Natural killer cell (primary cell): ENCODE data around the gene LHX3. TPM values are rescaled to one million over a fixed set of nuclear protein-coding genes. Genes with fewer than 3 reads are reported as not detected.
"Not testable (repeated sequence)": the region's sequence is repeated elsewhere in the genome, so short reads cannot be mapped to it uniquely, and the experiment has no call there.

Experiments used
- ATAC-seq, 3 donors: fragments of 150-1000 bp in 2 of 3; fragments of 200-7000 bp in 1 of 3; cut with Tn5 transposase; 1 replicate in 1 of 3; 2 replicates in 2 of 3; pipeline ENCODE4 v1.10.0; 2021; ENCODE audit warnings: mild to moderate bottlenecking in 2 of 3, moderate library complexity in 2 of 3
- DNase-seq, 2 donors: peaks; one replicate each; pipeline versions ENCODE4 v3.0.0 to v3.0.0-alpha.2; 2013 to 2021; ENCODE audit warnings: mixed read lengths in 1 of 2
- H3K27ac ChIP-seq: one replicate; pipeline ENCODE4 v1.5.1; 2013; ENCODE audit warnings: mild to moderate bottlenecking, low read length
- H3K27me3 ChIP-seq: one replicate; pipeline ENCODE4 v1.6.1; 2013; ENCODE audit warnings: low read length; ENCODE audit not compliant: control insufficient read depth, insufficient read depth
- H3K36me3 ChIP-seq: one replicate; pipeline ENCODE4 v1.6.1; 2013; ENCODE audit warnings: low read length; ENCODE audit not compliant: control insufficient read depth, insufficient read depth
- H3K4me1 ChIP-seq: one replicate; pipeline ENCODE4 v1.6.1; 2013; ENCODE audit warnings: low read length; ENCODE audit not compliant: control insufficient read depth, insufficient read depth
- H3K4me3 ChIP-seq: one replicate; pipeline ENCODE4 v1.5.1; 2013; ENCODE audit warnings: low read length
- H3K9me3 ChIP-seq: one replicate; pipeline ENCODE4 v1.6.1; 2013; ENCODE audit warnings: low read length; ENCODE audit not compliant: control insufficient read depth, insufficient read depth
- H3K27ac Mint-ChIP-seq, 2 donors: one replicate each; pipeline ENCODE4 v1.8.0; 2022; ENCODE audit warnings: mild to moderate bottlenecking in 2 of 2, mixed read lengths in 2 of 2, moderate library complexity in 1 of 2
- H3K27me3 Mint-ChIP-seq, 2 donors: one replicate each; pipeline ENCODE4 v1.8.0; 2022; ENCODE audit warnings: low read depth in 2 of 2, mixed read lengths in 2 of 2
- H3K36me3 Mint-ChIP-seq: one replicate; pipeline ENCODE4 v1.8.0; 2022; ENCODE audit warnings: mixed read lengths
- H3K4me1 Mint-ChIP-seq, 2 donors: one replicate each; pipeline ENCODE4 v1.8.0; 2022; ENCODE audit warnings: mixed read lengths in 2 of 2
- H3K4me3 Mint-ChIP-seq: one replicate; pipeline ENCODE4 v1.8.0; 2022; ENCODE audit warnings: mild to moderate bottlenecking, moderate library complexity, mixed read lengths
- H3K9me3 Mint-ChIP-seq, 2 donors: one replicate each; pipeline ENCODE4 v1.8.0; 2022; ENCODE audit warnings: mixed read lengths in 2 of 2
- WGBS: methylation state at CpG from one replicate; pipeline ENCODE4 v1.1.7; 2013; ENCODE audit warnings: missing lambda C conversion rate; ENCODE audit not compliant: insufficient coverage; 5-methylcytosine and 5-hydroxymethylcytosine counted together
- intact Hi-C: fragments of 100-400 bp; cut with micrococcal nuclease; formaldehyde crosslinking; loops from one replicate; pipeline ENCODE4 v1.14.2; 2022
- total RNA-seq, 4 donors: library from RNA; stranded (reverse); fragments of 120-200 nt in 1 of 4; gene quantifications; one replicate each; pipeline versions ENCODE4 v1.2.3 to v1.2.4, GENCODE V29; 2013 to 2022
- TF ChIP-seq, protein P1 (sequence below): fragments of 200-600 bp; IDR thresholded peaks from one replicate; pipeline ENCODE4 v1.8.0; 2022; ENCODE audit warnings: antibody characterized with exemption

Gene LHX3
- total RNA-seq, 3 donors from 2014 or later (not counting 1 experiment from before 2014, with no cell fraction given), result 0.38 TPM; not detected in 2

DNA sequence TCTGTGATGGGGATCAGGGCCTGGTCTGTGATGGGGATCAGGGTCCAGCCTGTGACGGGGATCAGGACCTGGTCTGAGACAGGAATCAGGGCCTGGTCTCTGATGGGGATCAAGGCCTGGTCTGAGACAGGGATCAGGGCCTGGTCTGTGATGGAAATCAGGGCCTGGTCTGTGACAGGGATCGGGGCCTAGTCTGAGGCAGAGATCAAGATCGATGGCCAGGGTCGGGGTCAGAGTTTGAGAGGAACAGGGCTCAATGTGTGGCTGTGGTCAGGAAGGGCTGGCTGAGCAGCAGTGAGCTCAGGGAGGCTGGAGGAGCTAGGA, 52.4 kb downstream of the LHX3 start:
- Mint-ChIP-seq H3K4me3 (no peak overlapping the region), H3K4me1 (no peaks in the 10 kb centered on the region), H3K27ac (peak overlapping the region in 1 of 2 donors; percentile 19), H3K27me3 (no peaks in the 10 kb centered on the region), H3K36me3 (no peaks in the 10 kb centered on the region), H3K9me3 (no peaks in the 10 kb centered on the region)
- H3K36me3 ChIP-seq, result no peaks in the 10 kb centered on the region
- H3K4me3 ChIP-seq, result no peak overlapping the region
- 79% methylated on average over 4 of the region's 4 CpGs for WGBS
- no peak for DNase-seq
- no peaks in the 10 kb centered on the region for H3K27me3 ChIP-seq
- H3K9me3 ChIP-seq, result no peaks in the 10 kb centered on the region
- TF ChIP-seq, protein P1, sequence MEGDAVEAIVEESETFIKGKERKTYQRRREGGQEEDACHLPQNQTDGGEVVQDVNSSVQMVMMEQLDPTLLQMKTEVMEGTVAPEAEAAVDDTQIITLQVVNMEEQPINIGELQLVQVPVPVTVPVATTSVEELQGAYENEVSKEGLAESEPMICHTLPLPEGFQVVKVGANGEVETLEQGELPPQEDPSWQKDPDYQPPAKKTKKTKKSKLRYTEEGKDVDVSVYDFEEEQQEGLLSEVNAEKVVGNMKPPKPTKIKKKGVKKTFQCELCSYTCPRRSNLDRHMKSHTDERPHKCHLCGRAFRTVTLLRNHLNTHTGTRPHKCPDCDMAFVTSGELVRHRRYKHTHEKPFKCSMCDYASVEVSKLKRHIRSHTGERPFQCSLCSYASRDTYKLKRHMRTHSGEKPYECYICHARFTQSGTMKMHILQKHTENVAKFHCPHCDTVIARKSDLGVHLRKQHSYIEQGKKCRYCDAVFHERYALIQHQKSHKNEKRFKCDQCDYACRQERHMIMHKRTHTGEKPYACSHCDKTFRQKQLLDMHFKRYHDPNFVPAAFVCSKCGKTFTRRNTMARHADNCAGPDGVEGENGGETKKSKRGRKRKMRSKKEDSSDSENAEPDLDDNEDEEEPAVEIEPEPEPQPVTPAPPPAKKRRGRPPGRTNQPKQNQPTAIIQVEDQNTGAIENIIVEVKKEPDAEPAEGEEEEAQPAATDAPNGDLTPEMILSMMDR, result no peak
- ATAC-seq, result no peak
- no peak overlapping the region for H3K27ac ChIP-seq
- intact Hi-C loops, result no loop called here
- no peaks in the 10 kb centered on the region for H3K4me1 ChIP-seq

DNA sequence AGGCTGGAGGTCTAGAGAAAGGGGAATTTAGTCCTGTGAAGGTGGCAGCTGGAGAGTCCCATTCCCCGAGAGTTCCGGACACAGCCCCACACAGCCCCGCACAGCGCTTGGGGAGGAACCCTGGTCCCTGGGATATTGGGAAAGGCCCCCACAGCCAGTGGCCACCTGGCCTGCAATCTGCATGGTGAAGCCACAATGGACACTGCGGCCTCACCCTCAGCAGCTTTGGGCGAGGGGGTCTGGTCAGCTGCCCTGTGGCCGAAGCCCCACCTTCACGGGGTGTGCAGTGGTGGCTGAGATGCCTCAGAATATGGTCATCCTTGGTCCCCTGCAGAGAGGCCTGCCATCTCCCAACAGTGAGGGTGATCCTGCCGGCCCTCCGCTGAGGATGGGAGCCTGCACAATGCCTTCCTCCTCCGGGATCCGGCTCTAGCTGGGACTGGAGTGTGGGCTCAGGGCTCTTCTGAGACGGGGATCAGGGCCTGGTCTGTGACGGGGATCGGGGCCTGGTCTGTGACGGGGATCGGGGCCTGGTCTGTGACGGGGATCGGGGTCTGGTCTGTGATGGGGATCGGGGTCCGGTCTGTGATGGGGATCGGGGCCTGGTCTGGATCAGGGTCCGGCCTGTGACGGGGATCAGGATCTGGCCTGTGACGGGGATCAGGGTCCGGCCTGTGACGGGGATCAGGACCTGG, 52.9 kb downstream of the LHX3 start:
- Histone ChIP-seq H3K27ac (no peak overlapping the region), H3K27me3 (no peaks in the 10 kb centered on the region), H3K4me1 (no peaks in the 10 kb centered on the region), H3K36me3 (no peaks in the 10 kb centered on the region), H3K9me3 (no peaks in the 10 kb centered on the region), H3K4me3 (no peak overlapping the region)
- no peak for ATAC-seq
- no peak for DNase-seq
- Mint-ChIP-seq H3K9me3 (no peaks in the 10 kb centered on the region), H3K4me3 (no peak overlapping the region), H3K36me3 (no peaks in the 10 kb centered on the region), H3K4me1 (no peaks in the 10 kb centered on the region), H3K27ac (no peak overlapping the region), H3K27me3 (no peaks in the 10 kb centered on the region)
- 93% methylated on average over 27 of the region's 27 CpGs for WGBS
- intact Hi-C loops, result no loop called here
- TF ChIP-seq, protein P1, result no peak

DNA sequence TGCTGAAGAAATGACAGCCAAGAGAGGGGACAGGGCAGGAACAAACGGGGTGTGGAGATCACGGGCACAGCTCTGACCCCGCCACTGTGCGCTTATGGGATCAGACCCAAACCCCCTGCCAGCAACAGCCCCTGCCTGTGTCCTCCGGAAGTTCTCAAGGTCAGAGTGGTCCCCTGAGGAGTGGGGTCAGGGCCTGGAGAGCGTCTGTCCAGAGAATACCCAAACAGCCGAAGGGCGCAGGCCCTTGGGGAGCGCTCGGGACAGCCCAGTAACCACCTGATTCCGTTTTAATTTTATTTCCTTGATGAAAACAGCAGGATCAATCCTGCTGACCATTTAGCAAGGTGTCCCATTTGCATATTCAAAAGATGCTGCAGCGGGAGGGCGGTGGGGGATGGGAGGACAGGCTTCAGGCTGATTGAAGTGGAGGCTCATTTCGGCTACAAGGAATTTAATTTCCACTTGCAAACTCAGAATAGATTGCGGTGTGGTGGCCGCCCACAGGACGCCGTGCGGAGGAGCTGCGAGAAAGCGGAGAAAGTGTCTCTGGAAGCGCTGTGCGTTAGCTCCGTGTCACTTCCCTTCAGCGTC, 53.6 kb downstream of the LHX3 start:
- Mint-ChIP-seq H3K9me3 (no peaks in the 10 kb centered on the region), H3K36me3 (no peaks in the 10 kb centered on the region), H3K4me3 (no peak overlapping the region), H3K4me1 (no peaks in the 10 kb centered on the region), H3K27me3 (no peaks in the 10 kb centered on the region), H3K27ac (no peak overlapping the region)
- DNase-seq (no peak), ATAC-seq (no peak)
- intact Hi-C loops, result no loop called here
- no peaks in the 10 kb centered on the region for H3K27me3 ChIP-seq
- no peaks in the 10 kb centered on the region for H3K36me3 ChIP-seq
- H3K4me3 ChIP-seq, result no peak overlapping the region
- WGBS, result 59% methylated on average over 25 of the region's 25 CpGs
- H3K4me1 ChIP-seq, result no peaks in the 10 kb centered on the region
- no peak overlapping the region for H3K27ac ChIP-seq
- TF ChIP-seq, protein P1, result no peak
- H3K9me3 ChIP-seq, result no peaks in the 10 kb centered on the region

DNA sequence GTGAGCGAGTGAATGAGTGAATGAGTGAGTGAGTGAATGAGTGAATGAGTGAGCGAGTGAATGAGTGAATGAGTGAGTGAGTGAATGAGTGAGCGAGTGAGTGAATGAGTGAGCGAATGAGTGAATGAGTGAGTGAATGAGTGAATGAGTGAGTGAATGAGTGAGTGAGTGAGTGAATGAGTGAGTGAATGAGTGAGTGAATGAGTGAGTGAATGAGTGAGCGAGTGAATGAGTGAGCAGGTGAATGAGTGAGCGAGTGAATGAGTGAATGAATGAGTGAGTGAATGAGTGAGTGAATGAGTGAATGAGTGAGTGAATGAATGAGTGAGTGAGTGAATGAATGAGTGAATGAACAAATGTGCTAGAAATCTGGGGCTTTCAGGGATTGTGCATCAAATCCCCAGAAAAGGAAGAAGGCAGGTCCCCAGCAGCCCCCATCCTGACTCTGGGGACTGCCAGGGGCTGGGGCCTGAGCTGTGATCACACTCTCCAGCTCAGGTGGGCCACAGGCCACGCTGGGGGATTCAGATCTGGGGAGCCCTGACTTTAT, 54.2 kb downstream of the LHX3 start:
- not testable (repeated sequence) for DNase-seq, ATAC-seq, H3K4me3 Mint-ChIP-seq

More for the DNA sequence above, 54.2 kb downstream of the LHX3 start:
- H3K27me3 ChIP-seq, H3K27ac ChIP-seq, H3K36me3 Mint-ChIP-seq, H3K4me1 ChIP-seq, H3K9me3 ChIP-seq, intact Hi-C loops, H3K9me3 Mint-ChIP-seq, H3K36me3 ChIP-seq, H3K27me3 Mint-ChIP-seq, H3K27ac Mint-ChIP-seq, H3K4me1 Mint-ChIP-seq, H3K4me3 ChIP-seq: not testable (repeated sequence)
- 85% methylated on average over 7 of the region's 7 CpGs for WGBS
